Stimulated activated CD8-positive, alpha-beta memory T cell treated with anti-CD3 and anti-CD28 coated beads, Interleukin-4, amount 100 ng/mL, for 48 hours (primary cell): Measurements from ENCODE around the gene PGA4.
"Not testable (repeated sequence)": the region's sequence is repeated elsewhere in the genome, so short reads cannot be mapped to it uniquely, and the experiment has no call there.

Source experiments
- DNase-seq: peaks from one replicate; pipeline ENCODE4 v3.0.0-alpha.2; 2020

The PGA4 gene

GRCh38 chr11:61207636-61208310 lies 14.4 kb upstream of the PGA4 start:
- DNase-seq = not testable (repeated sequence)

GRCh38 chr11:61210629-61211028 lies 11.5 kb upstream of the PGA4 start:
- not testable (repeated sequence) for DNase-seq

- not testable (repeated sequence) for DNase-seq
Observed at GRCh38 chr11:61211327-61211952, 10.7 kb upstream of the PGA4 start.

GRCh38 chr11:61212202-61212601 lies 9.9 kb upstream of the PGA4 start:
- DNase-seq = not testable (repeated sequence)

- DNase-seq = not testable (repeated sequence)
Observed at GRCh38 chr11:61213711-61214324, 8.3 kb upstream of the PGA4 start.

- not testable (repeated sequence) for DNase-seq
Observed at GRCh38 chr11:61218306-61218705, 3.8 kb upstream of the PGA4 start.

GRCh38 chr11:61219016-61219415 lies 3.1 kb upstream of the PGA4 start:
- not testable (repeated sequence) for DNase-seq

GRCh38 chr11:61222692-61223091 lies 545 bp downstream of the PGA4 start:
- not testable (repeated sequence) for DNase-seq

- not testable (repeated sequence) for DNase-seq
Observed at GRCh38 chr11:61226457-61227137, 4.5 kb downstream of the PGA4 start.

GRCh38 chr11:61229458-61229857 lies 7.3 kb downstream of the PGA4 start:
- DNase-seq = not testable (repeated sequence)

GRCh38 chr11:61231033-61231432 lies 8.9 kb downstream of the PGA4 start:
- DNase-seq = not testable (repeated sequence)

- not testable (repeated sequence) for DNase-seq
Observed at GRCh38 chr11:61231585-61231984, 9.4 kb downstream of the PGA4 start.

GRCh38 chr11:61232548-61233145 lies 10.5 kb downstream of the PGA4 start:
- DNase-seq = not testable (repeated sequence)

- not testable (repeated sequence) for DNase-seq
Observed at GRCh38 chr11:61237130-61237529, 15.0 kb downstream of the PGA4 start.

GRCh38 chr11:61240288-61240687 lies 18.1 kb downstream of the PGA4 start:
- not testable (repeated sequence) for DNase-seq

GRCh38 chr11:61240875-61241274 lies 18.7 kb downstream of the PGA4 start, which contains the start of gene PGA5:
Gene PGA5, plus strand, starts transcription at chr11:61241175. Its CDS starts 52 bp downstream, at chr11:61241227.
- not testable (repeated sequence) for DNase-seq

- not testable (repeated sequence) for DNase-seq
Observed at GRCh38 chr11:61241526-61241925, 19.4 kb downstream of the PGA4 start.

GRCh38 chr11:61245284-61245964 lies 23.3 kb downstream of the PGA4 start:
- DNase-seq = not testable (repeated sequence)

- DNase-seq = not testable (repeated sequence)
Observed at GRCh38 chr11:61248071-61248470, 25.9 kb downstream of the PGA4 start.

GRCh38 chr11:61249201-61249600 lies 27.1 kb downstream of the PGA4 start:
- DNase-seq = not testable (repeated sequence)

GRCh38 chr11:61250796-61251765 lies 28.9 kb downstream of the PGA4 start:
- not testable (repeated sequence) for DNase-seq
